HepG2 (cell line): Measurements from ENCODE around the gene NT5C2.

Experiments used
- CBX2 ChIP-seq, 2 experiments: fragments of 200-600 bp in 1 of 2; sonication (generic); formaldehyde crosslinking in 1 of 2; IDR thresholded peaks; 2 replicates each; pipeline versions ENCODE4 v1.7.0 to v1.8.1; 2018 to 2022; ENCODE audit warnings: low read depth in 2 of 2, low read length in 1 of 2, mild to moderate bottlenecking in 1 of 2, missing genetic modification reagents in 1 of 2
- CEBPB ChIP-seq: IDR thresholded peaks from 2 replicates; pipeline ENCODE4 v1.6.1; 2011; ENCODE audit warnings: low read depth, low read length, improper control_type of control experiment, borderline replicate concordance
- HDAC1 ChIP-seq: sonication (generic); formaldehyde crosslinking; IDR thresholded peaks from 2 replicates; pipeline ENCODE4 v1.5.1; 2020; ENCODE audit warnings: mild to moderate bottlenecking, missing genetic modification reagents
- IKZF1 ChIP-seq: fragments of 450-650 bp; IDR thresholded peaks from 2 replicates; pipeline ENCODE4 v1.7.1; 2016
- NR3C1 ChIP-seq: sonication (generic); formaldehyde crosslinking; IDR thresholded peaks from 2 replicates; pipeline ENCODE4 v1.4.0; 2020; ENCODE audit warnings: missing genetic modification reagents
- POLR2A ChIP-seq, 2 experiments: IDR thresholded peaks; 2 replicates each; pipeline ENCODE4 v1.6.1; 2011; ENCODE audit warnings: low read depth in 2 of 2, low read length in 2 of 2, mild to moderate bottlenecking in 1 of 2, moderate library complexity in 1 of 2; ENCODE audit not compliant: insufficient read depth in 1 of 2
- SMAD1 ChIP-seq: sonication (generic); formaldehyde crosslinking; IDR thresholded peaks from 2 replicates; pipeline ENCODE4 v1.4.0; 2020; ENCODE audit warnings: missing genetic modification reagents, low read depth, mild to moderate bottlenecking, borderline replicate concordance
- SP140L ChIP-seq: sonication (generic); formaldehyde crosslinking; IDR thresholded peaks from 2 replicates; pipeline ENCODE4 v1.4.0; 2020; ENCODE audit warnings: missing genetic modification reagents, borderline replicate concordance
- STAG1 ChIP-seq: sonication (generic); formaldehyde crosslinking; IDR thresholded peaks from 2 replicates; pipeline ENCODE4 v1.4.0; 2020; ENCODE audit warnings: missing genetic modification reagents
- ZSCAN29 ChIP-seq: sonication (generic); formaldehyde crosslinking; conservative IDR thresholded peaks from 2 replicates; pipeline ENCODE4 v1.4.0; 2020; ENCODE audit warnings: mild to moderate bottlenecking, missing genetic modification reagents
- TF ChIP-seq, protein P1 (sequence below): IDR thresholded peaks from 2 replicates; pipeline ENCODE4 v1.6.1; 2012; ENCODE audit warnings: inconsistent platforms
- TF ChIP-seq, protein P2 (sequence below): sonication (generic); formaldehyde crosslinking; IDR thresholded peaks from 2 replicates; pipeline ENCODE4 v1.4.0; 2020; ENCODE audit warnings: mild to moderate bottlenecking, missing genetic modification reagents
- TF ChIP-seq, protein P3 (sequence below): sonication (generic); formaldehyde crosslinking; IDR thresholded peaks from 2 replicates; pipeline ENCODE4 v1.8.0; 2022; ENCODE audit warnings: missing genetic modification reagents, mild to moderate bottlenecking, borderline replicate concordance
- TF ChIP-seq, protein P4 (sequence below): sonication (generic); formaldehyde crosslinking; IDR thresholded peaks from 2 replicates; pipeline ENCODE4 v1.4.0; 2020; ENCODE audit warnings: mild to moderate bottlenecking, missing genetic modification reagents, borderline replicate concordance

- TF ChIP-seq, protein P1, sequence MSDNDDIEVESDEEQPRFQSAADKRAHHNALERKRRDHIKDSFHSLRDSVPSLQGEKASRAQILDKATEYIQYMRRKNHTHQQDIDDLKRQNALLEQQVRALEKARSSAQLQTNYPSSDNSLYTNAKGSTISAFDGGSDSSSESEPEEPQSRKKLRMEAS: no peak
- TF ChIP-seq CBX2 (IDR thresholded peaks at IDR 0.05; ENCODE audit: low read depth, low read length) (no peak), CBX2 (CRISPR knock-in tag; IDR thresholded peaks at IDR 0.05; ENCODE audit: low read depth) (no peak), STAG1 (CRISPR knock-in tag) (no peak), HDAC1 (CRISPR knock-in tag) (no peak), POLR2A (IDR thresholded peaks at IDR 0.05; ENCODE audit: insufficient read depth in 1 of 2, low read depth in 2 of 2, low read length in 2 of 2) (no peak), ZSCAN29 (no peak), IKZF1 (no peak), NR3C1 (CRISPR knock-in tag) (no peak), CEBPB (peak; percentile 82), SP140L (no peak), SMAD1 (CRISPR knock-in tag) (no peak)
- TF ChIP-seq, protein P2, sequence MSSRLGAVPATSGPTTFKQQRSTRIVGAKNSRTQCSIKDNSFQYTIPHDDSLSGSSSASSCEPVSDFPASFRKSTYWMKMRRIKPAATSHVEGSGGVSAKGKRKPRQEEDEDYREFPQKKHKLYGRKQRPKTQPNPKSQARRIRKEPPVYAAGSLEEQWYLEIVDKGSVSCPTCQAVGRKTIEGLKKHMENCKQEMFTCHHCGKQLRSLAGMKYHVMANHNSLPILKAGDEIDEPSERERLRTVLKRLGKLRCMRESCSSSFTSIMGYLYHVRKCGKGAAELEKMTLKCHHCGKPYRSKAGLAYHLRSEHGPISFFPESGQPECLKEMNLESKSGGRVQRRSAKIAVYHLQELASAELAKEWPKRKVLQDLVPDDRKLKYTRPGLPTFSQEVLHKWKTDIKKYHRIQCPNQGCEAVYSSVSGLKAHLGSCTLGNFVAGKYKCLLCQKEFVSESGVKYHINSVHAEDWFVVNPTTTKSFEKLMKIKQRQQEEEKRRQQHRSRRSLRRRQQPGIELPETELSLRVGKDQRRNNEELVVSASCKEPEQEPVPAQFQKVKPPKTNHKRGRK: no peak
- TF ChIP-seq, protein P3, sequence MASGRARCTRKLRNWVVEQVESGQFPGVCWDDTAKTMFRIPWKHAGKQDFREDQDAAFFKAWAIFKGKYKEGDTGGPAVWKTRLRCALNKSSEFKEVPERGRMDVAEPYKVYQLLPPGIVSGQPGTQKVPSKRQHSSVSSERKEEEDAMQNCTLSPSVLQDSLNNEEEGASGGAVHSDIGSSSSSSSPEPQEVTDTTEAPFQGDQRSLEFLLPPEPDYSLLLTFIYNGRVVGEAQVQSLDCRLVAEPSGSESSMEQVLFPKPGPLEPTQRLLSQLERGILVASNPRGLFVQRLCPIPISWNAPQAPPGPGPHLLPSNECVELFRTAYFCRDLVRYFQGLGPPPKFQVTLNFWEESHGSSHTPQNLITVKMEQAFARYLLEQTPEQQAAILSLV (CRISPR knock-in tag): no peak
- TF ChIP-seq, protein P4, sequence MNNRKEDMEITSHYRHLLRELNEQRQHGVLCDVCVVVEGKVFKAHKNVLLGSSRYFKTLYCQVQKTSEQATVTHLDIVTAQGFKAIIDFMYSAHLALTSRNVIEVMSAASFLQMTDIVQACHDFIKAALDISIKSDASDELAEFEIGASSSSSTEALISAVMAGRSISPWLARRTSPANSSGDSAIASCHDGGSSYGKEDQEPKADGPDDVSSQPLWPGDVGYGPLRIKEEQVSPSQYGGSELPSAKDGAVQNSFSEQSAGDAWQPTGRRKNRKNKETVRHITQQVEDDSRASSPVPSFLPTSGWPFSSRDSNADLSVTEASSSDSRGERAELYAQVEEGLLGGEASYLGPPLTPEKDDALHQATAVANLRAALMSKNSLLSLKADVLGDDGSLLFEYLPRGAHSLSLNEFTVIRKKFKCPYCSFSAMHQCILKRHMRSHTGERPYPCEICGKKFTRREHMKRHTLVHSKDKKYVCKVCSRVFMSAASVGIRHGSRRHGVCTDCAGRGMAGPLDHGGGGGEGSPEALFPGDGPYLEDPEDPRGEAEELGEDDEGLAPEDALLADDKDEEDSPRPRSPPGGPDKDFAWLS (CRISPR knock-in tag): no peak
Measured at GRCh38 chr10:103049237-103049636, 143.8 kb downstream of the NT5C2 start.
